ENCODE results near the gene HABP4. TPM values are rescaled to one million over a fixed set of nuclear protein-coding genes. Genes with fewer than 3 reads are reported as not detected.

The HABP4 gene
- total RNA-seq, 1 experiment from 2014 or later, result 9.8 TPM

DNA sequence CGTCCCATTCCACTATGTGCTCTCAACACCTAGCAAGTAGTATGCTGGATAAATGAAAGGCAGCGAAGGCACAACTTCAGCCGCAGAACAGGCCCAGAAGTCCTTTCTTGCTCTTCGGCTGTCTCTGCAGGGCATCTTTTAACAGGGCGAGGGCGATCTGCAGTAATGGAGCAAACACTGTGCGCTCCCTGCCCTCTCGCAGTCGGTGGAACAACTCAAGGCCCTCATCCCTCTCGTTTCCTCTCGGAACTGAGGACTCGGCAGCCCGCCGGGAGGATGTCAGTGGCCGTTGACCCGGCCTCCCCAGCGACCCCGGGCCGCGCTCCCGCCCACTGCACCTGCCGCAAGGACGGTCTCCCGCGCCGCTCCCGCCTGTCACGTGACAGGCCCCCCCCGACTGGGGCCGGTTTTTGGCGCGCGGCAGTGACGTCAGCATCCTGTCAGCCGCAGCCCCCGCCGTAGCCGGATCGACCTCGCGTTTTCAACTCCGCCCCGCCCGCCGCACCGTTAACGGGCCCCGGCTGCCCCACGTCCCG, 32.9 kb upstream of the HABP4 start (continued):
- TF ChIP-seq, protein P1, sequence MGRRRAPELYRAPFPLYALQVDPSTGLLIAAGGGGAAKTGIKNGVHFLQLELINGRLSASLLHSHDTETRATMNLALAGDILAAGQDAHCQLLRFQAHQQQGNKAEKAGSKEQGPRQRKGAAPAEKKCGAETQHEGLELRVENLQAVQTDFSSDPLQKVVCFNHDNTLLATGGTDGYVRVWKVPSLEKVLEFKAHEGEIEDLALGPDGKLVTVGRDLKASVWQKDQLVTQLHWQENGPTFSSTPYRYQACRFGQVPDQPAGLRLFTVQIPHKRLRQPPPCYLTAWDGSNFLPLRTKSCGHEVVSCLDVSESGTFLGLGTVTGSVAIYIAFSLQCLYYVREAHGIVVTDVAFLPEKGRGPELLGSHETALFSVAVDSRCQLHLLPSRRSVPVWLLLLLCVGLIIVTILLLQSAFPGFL (CRISPR knock-in tag; IDR thresholded peaks at IDR 0.05; ENCODE audit: borderline replicate concordance), result no peak
- TF ChIP-seq E2F4 (CRISPR knock-in tag; IDR thresholded peaks at IDR 0.05; ENCODE audit: borderline replicate concordance, low read depth), result 0 out of 2 replicates have a peak, but pooled peaks have one; percentile 20
- TF ChIP-seq, protein P2, sequence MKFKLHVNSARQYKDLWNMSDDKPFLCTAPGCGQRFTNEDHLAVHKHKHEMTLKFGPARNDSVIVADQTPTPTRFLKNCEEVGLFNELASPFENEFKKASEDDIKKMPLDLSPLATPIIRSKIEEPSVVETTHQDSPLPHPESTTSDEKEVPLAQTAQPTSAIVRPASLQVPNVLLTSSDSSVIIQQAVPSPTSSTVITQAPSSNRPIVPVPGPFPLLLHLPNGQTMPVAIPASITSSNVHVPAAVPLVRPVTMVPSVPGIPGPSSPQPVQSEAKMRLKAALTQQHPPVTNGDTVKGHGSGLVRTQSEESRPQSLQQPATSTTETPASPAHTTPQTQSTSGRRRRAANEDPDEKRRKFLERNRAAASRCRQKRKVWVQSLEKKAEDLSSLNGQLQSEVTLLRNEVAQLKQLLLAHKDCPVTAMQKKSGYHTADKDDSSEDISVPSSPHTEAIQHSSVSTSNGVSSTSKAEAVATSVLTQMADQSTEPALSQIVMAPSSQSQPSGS (CRISPR knock-in tag; IDR thresholded peaks at IDR 0.05; ENCODE audit: borderline replicate concordance, low read depth), result no peak
- peak; percentile 52; the same call in 1 of the 2 replicates for TF ChIP-seq FOXP1 (CRISPR knock-in tag; IDR thresholded peaks at IDR 0.05; ENCODE audit: borderline replicate concordance)
- TF ChIP-seq ATF1 (CRISPR knock-in tag; IDR thresholded peaks at IDR 0.05), result no peak
- no peak for TF ChIP-seq ZNF263 (CRISPR knock-in tag; IDR thresholded peaks at IDR 0.05; ENCODE audit: low read depth)
- TF ChIP-seq, protein P3, sequence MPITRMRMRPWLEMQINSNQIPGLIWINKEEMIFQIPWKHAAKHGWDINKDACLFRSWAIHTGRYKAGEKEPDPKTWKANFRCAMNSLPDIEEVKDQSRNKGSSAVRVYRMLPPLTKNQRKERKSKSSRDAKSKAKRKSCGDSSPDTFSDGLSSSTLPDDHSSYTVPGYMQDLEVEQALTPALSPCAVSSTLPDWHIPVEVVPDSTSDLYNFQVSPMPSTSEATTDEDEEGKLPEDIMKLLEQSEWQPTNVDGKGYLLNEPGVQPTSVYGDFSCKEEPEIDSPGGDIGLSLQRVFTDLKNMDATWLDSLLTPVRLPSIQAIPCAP (CRISPR knock-in tag; IDR thresholded peaks at IDR 0.05), result no peak
- TF ChIP-seq ZNF138 (CRISPR knock-in tag; conservative IDR thresholded peaks at IDR 0.05), result no peak
- TF ChIP-seq TP53 (CRISPR knock-in tag; IDR thresholded peaks at IDR 0.05), result no peak
- TF ChIP-seq, protein P4, sequence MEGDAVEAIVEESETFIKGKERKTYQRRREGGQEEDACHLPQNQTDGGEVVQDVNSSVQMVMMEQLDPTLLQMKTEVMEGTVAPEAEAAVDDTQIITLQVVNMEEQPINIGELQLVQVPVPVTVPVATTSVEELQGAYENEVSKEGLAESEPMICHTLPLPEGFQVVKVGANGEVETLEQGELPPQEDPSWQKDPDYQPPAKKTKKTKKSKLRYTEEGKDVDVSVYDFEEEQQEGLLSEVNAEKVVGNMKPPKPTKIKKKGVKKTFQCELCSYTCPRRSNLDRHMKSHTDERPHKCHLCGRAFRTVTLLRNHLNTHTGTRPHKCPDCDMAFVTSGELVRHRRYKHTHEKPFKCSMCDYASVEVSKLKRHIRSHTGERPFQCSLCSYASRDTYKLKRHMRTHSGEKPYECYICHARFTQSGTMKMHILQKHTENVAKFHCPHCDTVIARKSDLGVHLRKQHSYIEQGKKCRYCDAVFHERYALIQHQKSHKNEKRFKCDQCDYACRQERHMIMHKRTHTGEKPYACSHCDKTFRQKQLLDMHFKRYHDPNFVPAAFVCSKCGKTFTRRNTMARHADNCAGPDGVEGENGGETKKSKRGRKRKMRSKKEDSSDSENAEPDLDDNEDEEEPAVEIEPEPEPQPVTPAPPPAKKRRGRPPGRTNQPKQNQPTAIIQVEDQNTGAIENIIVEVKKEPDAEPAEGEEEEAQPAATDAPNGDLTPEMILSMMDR (IDR thresholded peaks at IDR 0.05), result no peak
- TF ChIP-seq RELA (CRISPR knock-in tag; IDR thresholded peaks at IDR 0.05; ENCODE audit: borderline replicate concordance), result no peak
- peak; percentile 28; the same call in 1 of the 2 replicates for TF ChIP-seq HMGXB4 (CRISPR knock-in tag; IDR thresholded peaks at IDR 0.05)
- TF ChIP-seq USF1 (CRISPR knock-in tag; IDR thresholded peaks at IDR 0.05), result peak; percentile 98
- TF ChIP-seq ZNF317 (CRISPR knock-in tag; IDR thresholded peaks at IDR 0.05; ENCODE audit: borderline replicate concordance, low read depth), result no peak
- TF ChIP-seq MXD4 (CRISPR knock-in tag; IDR thresholded peaks at IDR 0.05; ENCODE audit: borderline replicate concordance), result no peak
- no peak for TF ChIP-seq AR (CRISPR knock-in tag; IDR thresholded peaks at IDR 0.05)
- TF ChIP-seq, protein P5, sequence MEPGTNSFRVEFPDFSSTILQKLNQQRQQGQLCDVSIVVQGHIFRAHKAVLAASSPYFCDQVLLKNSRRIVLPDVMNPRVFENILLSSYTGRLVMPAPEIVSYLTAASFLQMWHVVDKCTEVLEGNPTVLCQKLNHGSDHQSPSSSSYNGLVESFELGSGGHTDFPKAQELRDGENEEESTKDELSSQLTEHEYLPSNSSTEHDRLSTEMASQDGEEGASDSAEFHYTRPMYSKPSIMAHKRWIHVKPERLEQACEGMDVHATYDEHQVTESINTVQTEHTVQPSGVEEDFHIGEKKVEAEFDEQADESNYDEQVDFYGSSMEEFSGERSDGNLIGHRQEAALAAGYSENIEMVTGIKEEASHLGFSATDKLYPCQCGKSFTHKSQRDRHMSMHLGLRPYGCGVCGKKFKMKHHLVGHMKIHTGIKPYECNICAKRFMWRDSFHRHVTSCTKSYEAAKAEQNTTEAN (CRISPR knock-in tag; IDR thresholded peaks at IDR 0.05), result no peak
- no peak for TF ChIP-seq NR3C1 (CRISPR knock-in tag; conservative IDR thresholded peaks at IDR 0.05; ENCODE audit: low read depth)
- 0 out of 2 replicates have a peak, but pooled peaks have one; percentile 67 for TF ChIP-seq NFE2L1 (CRISPR knock-in tag; IDR thresholded peaks at IDR 0.05)
- TF ChIP-seq FOXJ3 (CRISPR knock-in tag; IDR thresholded peaks at IDR 0.05; ENCODE audit: borderline replicate concordance), result no peak
- peak; percentile 82 for TF ChIP-seq SP1 (CRISPR knock-in tag; conservative IDR thresholded peaks at IDR 0.05)
- no peak for TF ChIP-seq SMAD4 (CRISPR knock-in tag; IDR thresholded peaks at IDR 0.05)
- TF ChIP-seq JUN (CRISPR knock-in tag; IDR thresholded peaks at IDR 0.05), result no peak
- no peak for TF ChIP-seq SOX15 (CRISPR knock-in tag; IDR thresholded peaks at IDR 0.05)
- TF ChIP-seq CBFB (CRISPR knock-in tag; IDR thresholded peaks at IDR 0.05; ENCODE audit: low read depth), result no peak
- TF ChIP-seq RORB (CRISPR knock-in tag; IDR thresholded peaks at IDR 0.05), result no peak
- no peak for TF ChIP-seq ZNF423 (CRISPR knock-in tag; IDR thresholded peaks at IDR 0.05)
